DND-41 (cell line): ENCODE data around the gene MEGF9.

Source experiments
- ATAC-seq: fragments of 200-7000 bp; cut with Tn5 transposase; 3 replicates; pipeline ENCODE4 v1.9.1; 2021; ENCODE audit warnings: low read depth; ENCODE audit not compliant: insufficient read depth
- DNase-seq: peaks from one replicate; pipeline ENCODE4 v3.0.0-alpha.2; 2020
- H2AFZ ChIP-seq: 2 replicates; pipeline ENCODE4 v1.6.0; 2012; ENCODE audit warnings: low read depth, low read length
- H3K27ac ChIP-seq: 2 replicates; pipeline ENCODE4 v1.5.1; 2012; ENCODE audit warnings: low read length, inconsistent platforms
- H3K27me3 ChIP-seq: fragments of 200-600 bp; sonication (generic); 2 replicates; pipeline ENCODE4 v1.6.0; 2012; ENCODE audit warnings: low read length, mild to moderate bottlenecking, inconsistent platforms; ENCODE audit not compliant: insufficient read depth, poor library complexity
- H3K36me3 ChIP-seq: 2 replicates; pipeline ENCODE4 v1.5.1; 2012; ENCODE audit warnings: low read length, inconsistent platforms; ENCODE audit not compliant: insufficient read depth
- H3K4me1 ChIP-seq: 2 replicates; pipeline ENCODE4 v1.5.1; 2012; ENCODE audit warnings: mild to moderate bottlenecking, low read length; ENCODE audit not compliant: insufficient read depth
- H3K4me2 ChIP-seq: 2 replicates; pipeline ENCODE4 v1.6.0; 2012; ENCODE audit warnings: mild to moderate bottlenecking, moderate library complexity, low read length, inconsistent platforms; ENCODE audit not compliant: insufficient read depth
- H3K4me3 ChIP-seq, 2 experiments: fragments of 200-600 bp in 1 of 2; shearing (Covaris generic) in 1 of 2; 2 replicates each; pipeline ENCODE4 v1.5.1; 2012 to 2016; ENCODE audit warnings: inconsistent platforms in 2 of 2, low read length in 2 of 2, mild to moderate bottlenecking in 2 of 2, low read depth in 1 of 2, moderate library complexity in 1 of 2
- H3K79me2 ChIP-seq: 2 replicates; pipeline ENCODE4 v1.6.0; 2012; ENCODE audit warnings: low read length, inconsistent platforms; ENCODE audit not compliant: insufficient read depth
- H3K9ac ChIP-seq: 2 replicates; pipeline ENCODE4 v1.6.0; 2012; ENCODE audit warnings: low read depth, mild to moderate bottlenecking, inconsistent platforms, low read length, moderate library complexity
- H3K9me3 ChIP-seq: 2 replicates; pipeline ENCODE4 v1.5.1; 2012; ENCODE audit warnings: low read length, moderate library complexity, mild to moderate bottlenecking, inconsistent platforms; ENCODE audit not compliant: insufficient read depth, severe bottlenecking
- H4K20me1 ChIP-seq: 2 replicates; pipeline ENCODE4 v1.6.0; 2012; ENCODE audit warnings: low read length; ENCODE audit not compliant: insufficient read depth
- CTCF ChIP-seq: IDR thresholded peaks from 2 replicates; pipeline ENCODE4 v1.5.1; 2012; ENCODE audit warnings: borderline replicate concordance, low read length, moderate library complexity, mild to moderate bottlenecking; ENCODE audit not compliant: poor library complexity, severe bottlenecking; ENCODE audit errors: extremely low read depth
- EZH2 ChIP-seq: IDR thresholded peaks from 3 replicates; pipeline ENCODE4 v1.6.1; 2012; ENCODE audit warnings: borderline replicate concordance, low read depth, mild to moderate bottlenecking, moderate library complexity, low read length, inconsistent platforms; ENCODE audit not compliant: severe bottlenecking

The MEGF9 gene

GRCh38 chr9:120654272-120654671, 60.0 kb downstream of the MEGF9 start:
- Histone ChIP-seq H3K27me3 (no peaks in the 10 kb centered on the region), H3K9ac (no peak overlapping the region), H3K9me3 (no peaks in the 10 kb centered on the region), H3K27ac (no peak overlapping the region), H3K4me3 (no peak overlapping the region), H4K20me1 (no peaks in the 10 kb centered on the region), H2AFZ (no peak overlapping the region), H3K4me1 (no peaks in the 10 kb centered on the region), H3K79me2 (no peaks in the 10 kb centered on the region), H3K4me2 (no peak overlapping the region), H3K36me3 (no peaks in the 10 kb centered on the region; the same call in none of the 2 replicates)
- no peak for TF ChIP-seq CTCF
- TF ChIP-seq EZH2 = no peak
- ATAC-seq (no peak), DNase-seq (no peak)

- Histone ChIP-seq H3K4me2 (no peak overlapping the region), H3K79me2 (no peaks in the 10 kb centered on the region), H4K20me1 (no peaks in the 10 kb centered on the region), H3K9ac (no peak overlapping the region), H2AFZ (no peak overlapping the region), H3K27me3 (no peaks in the 10 kb centered on the region), H3K9me3 (no peaks in the 10 kb centered on the region), H3K27ac (no peak overlapping the region), H3K4me1 (no peaks in the 10 kb centered on the region), H3K4me3 (no peak overlapping the region), H3K36me3 (no peaks in the 10 kb centered on the region; the same call in 1 of the 2 replicates)
- ATAC-seq = no peak
- no peak for TF ChIP-seq CTCF
- TF ChIP-seq EZH2 = no peak
- DNase-seq = no peak
Observed at GRCh38 chr9:120653762-120654161, 60.5 kb downstream of the MEGF9 start.

GRCh38 chr9:120652934-120653333, 61.3 kb downstream of the MEGF9 start:
- ATAC-seq (no peak), DNase-seq (no peak)
- no peak overlapping the region for H3K27ac ChIP-seq
- no peaks in the 10 kb centered on the region for H3K9me3 ChIP-seq
- H3K4me1 ChIP-seq = no peaks in the 10 kb centered on the region
- H3K4me3 ChIP-seq = no peak overlapping the region
- no peaks in the 10 kb centered on the region; the same call in 1 of the 2 replicates for H3K36me3 ChIP-seq
- no peak for TF ChIP-seq CTCF
- no peak for TF ChIP-seq EZH2
- H4K20me1 ChIP-seq = no peaks in the 10 kb centered on the region
- no peak overlapping the region for H2AFZ ChIP-seq
- no peak overlapping the region for H3K4me2 ChIP-seq
- H3K9ac ChIP-seq = no peak overlapping the region
- H3K79me2 ChIP-seq = no peaks in the 10 kb centered on the region
- H3K27me3 ChIP-seq = no peaks in the 10 kb centered on the region

GRCh38 chr9:120650352-120650751, 63.9 kb downstream of the MEGF9 start:
- Histone ChIP-seq H3K79me2 (no peaks in the 10 kb centered on the region), H3K4me2 (no peak overlapping the region), H3K9me3 (no peaks in the 10 kb centered on the region), H3K9ac (no peak overlapping the region), H4K20me1 (no peaks in the 10 kb centered on the region), H3K27me3 (no peaks in the 10 kb centered on the region), H3K36me3 (no peaks in the 10 kb centered on the region; the same call in 1 of the 2 replicates), H3K4me3 (no peak overlapping the region), H3K27ac (no peak overlapping the region), H2AFZ (no peak overlapping the region), H3K4me1 (no peaks in the 10 kb centered on the region)
- ATAC-seq (no peak), DNase-seq (no peak)
- TF ChIP-seq CTCF = no peak
- no peak for TF ChIP-seq EZH2
